Left ventricle myocardium inferior (tissue), 1 donor: ENCODE results near the gene PAM. TPM values are rescaled to one million over a fixed set of nuclear protein-coding genes. Genes with fewer than 3 reads are reported as not detected.

Source experiments
- DNase-seq: peaks from one replicate; pipeline ENCODE4 v3.0.0-alpha.2; 2020
- H3K27ac ChIP-seq: fragments of 200-600 bp; replicated peaks from 2 replicates; pipeline ENCODE4 v1.8.0; 2021
- H3K27me3 ChIP-seq: fragments of 200-600 bp; 2 replicates; pipeline ENCODE4 v1.8.0; 2021; ENCODE audit warnings: low read depth
- H3K36me3 ChIP-seq: fragments of 200-600 bp; 2 replicates; pipeline ENCODE4 v1.8.0; 2021
- H3K4me1 ChIP-seq: fragments of 200-600 bp; 2 replicates; pipeline ENCODE4 v1.8.0; 2021
- H3K4me3 ChIP-seq: fragments of 200-600 bp; 2 replicates; pipeline ENCODE4 v1.8.0; 2021; ENCODE audit warnings: mild to moderate bottlenecking, moderate library complexity
- H3K9me3 ChIP-seq: fragments of 200-600 bp; replicated peaks from 2 replicates; pipeline ENCODE4 v1.8.0; 2021
- intact Hi-C: fragments of 100-400 bp; cut with micrococcal nuclease; formaldehyde crosslinking; loops from one replicate; pipeline ENCODE4 v1.11.0; 2022
- total RNA-seq: library from RNA; stranded (reverse); fragmentation: NEBNext Ultra II Directional; extraction: Animal tissue kit (Norgen Biotek cat#: 25700); gene quantifications from one replicate; pipeline ENCODE4 v1.2.1, GENCODE V29; 2021
- TF ChIP-seq, protein P1 (sequence below): fragments of 200-600 bp; IDR thresholded peaks from 2 replicates; pipeline ENCODE4 v1.8.0; 2021; ENCODE audit warnings: antibody characterized with exemption, mild to moderate bottlenecking, borderline replicate concordance
- donor health status: DM: no; HTN: yes; CAD: no; lungs with severe emphysema.

The PAM gene
- total RNA-seq, 1 donor from 2014 or later, result 1,051 TPM

DNA sequence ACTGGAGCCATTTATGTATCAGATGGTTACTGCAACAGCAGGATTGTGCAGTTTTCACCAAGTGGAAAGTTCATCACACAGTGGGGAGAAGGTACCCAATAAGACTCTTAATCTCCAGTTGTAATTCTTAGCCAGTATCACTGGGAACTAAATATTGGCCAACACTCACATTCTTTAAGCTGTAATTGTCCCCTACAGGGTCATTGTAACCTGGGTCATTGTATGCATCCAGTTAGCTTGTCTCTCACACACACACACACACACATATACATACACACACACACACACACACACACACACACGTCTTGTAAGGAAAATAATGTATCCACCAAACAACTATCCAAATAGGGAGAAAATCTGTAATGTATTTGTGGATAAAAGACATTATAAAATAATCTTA lies 251.8 kb downstream of the PAM start:
- TF ChIP-seq, protein P1, sequence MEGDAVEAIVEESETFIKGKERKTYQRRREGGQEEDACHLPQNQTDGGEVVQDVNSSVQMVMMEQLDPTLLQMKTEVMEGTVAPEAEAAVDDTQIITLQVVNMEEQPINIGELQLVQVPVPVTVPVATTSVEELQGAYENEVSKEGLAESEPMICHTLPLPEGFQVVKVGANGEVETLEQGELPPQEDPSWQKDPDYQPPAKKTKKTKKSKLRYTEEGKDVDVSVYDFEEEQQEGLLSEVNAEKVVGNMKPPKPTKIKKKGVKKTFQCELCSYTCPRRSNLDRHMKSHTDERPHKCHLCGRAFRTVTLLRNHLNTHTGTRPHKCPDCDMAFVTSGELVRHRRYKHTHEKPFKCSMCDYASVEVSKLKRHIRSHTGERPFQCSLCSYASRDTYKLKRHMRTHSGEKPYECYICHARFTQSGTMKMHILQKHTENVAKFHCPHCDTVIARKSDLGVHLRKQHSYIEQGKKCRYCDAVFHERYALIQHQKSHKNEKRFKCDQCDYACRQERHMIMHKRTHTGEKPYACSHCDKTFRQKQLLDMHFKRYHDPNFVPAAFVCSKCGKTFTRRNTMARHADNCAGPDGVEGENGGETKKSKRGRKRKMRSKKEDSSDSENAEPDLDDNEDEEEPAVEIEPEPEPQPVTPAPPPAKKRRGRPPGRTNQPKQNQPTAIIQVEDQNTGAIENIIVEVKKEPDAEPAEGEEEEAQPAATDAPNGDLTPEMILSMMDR, result no peak
- intact Hi-C loops, result no loop called here
- no peak overlapping the region for H3K4me3 ChIP-seq
- no peaks in the 10 kb centered on the region for H3K27me3 ChIP-seq
- no peaks in the 10 kb centered on the region for H3K9me3 ChIP-seq
- H3K36me3 ChIP-seq, result peaks cover 75% of the 10 kb centered on the region
- H3K27ac ChIP-seq, result no peak overlapping the region
- no peak for DNase-seq
- peaks cover 4% of the 10 kb centered on the region for H3K4me1 ChIP-seq

DNA sequence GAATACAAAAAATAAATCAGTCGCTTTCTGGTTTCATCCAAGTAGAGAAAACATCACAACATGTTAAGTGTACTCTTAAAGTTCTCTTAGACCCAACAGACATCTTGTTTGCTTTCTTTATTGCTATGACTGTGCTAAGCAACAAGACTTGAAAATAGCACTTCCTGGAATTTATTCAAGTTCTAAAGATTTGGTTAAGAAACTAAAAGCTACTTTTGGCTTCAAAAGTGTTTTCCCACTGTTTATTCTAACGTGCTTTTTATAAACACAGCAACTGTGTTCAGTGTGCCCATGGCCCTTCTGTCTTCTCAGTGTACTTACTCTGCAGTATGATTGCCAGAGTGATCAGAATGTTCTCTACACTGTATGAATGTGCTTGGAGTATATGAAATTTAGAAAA lies 255.1 kb downstream of the PAM start:
- DNase-seq, result no peak
- Histone ChIP-seq H3K4me3 (no peak overlapping the region), H3K4me1 (peaks cover 8% of the 10 kb centered on the region), H3K36me3 (peaks cover 86% of the 10 kb centered on the region), H3K9me3 (peaks cover 10% of the 10 kb centered on the region), H3K27me3 (no peaks in the 10 kb centered on the region), H3K27ac (no peak overlapping the region)
- TF ChIP-seq, protein P1, result no peak
- intact Hi-C loops, result no loop called here

DNA sequence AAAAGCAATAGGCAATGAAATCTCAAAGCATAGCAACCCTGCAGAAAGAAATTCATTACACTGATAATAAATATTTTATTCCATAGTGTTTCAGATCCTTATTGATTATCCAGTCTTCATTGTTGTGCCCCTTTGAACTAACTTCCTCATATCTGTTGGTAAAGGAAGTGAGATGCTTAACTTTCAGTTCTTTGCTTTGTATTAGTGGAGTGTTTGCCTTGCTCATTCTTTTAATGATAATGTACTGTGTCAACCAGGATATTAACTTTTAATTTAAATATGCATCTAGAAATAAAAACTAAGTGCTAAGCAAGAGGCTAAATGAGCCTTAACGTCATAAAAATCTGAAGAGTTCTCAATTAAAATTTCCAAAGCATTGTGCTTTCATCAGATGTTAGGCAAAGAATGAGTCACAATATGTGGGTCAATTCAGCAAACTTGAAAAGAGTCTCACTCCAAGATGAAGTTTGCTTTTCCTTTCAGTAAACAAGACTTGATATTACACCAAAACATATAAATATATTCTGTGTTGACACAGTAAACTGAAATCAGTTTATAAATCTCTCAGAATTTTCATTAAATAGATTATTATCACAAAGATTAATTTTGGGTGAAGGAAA lies 258.9 kb downstream of the PAM start:
- intact Hi-C loops, result no loop called here
- H3K4me1 ChIP-seq, result peaks cover 8% of the 10 kb centered on the region
- no peak for DNase-seq
- H3K9me3 ChIP-seq, result peaks cover 10% of the 10 kb centered on the region
- H3K27me3 ChIP-seq, result no peaks in the 10 kb centered on the region
- TF ChIP-seq, protein P1, result no peak
- H3K36me3 ChIP-seq, result peaks cover 77% of the 10 kb centered on the region
- H3K27ac ChIP-seq, result no peak overlapping the region
- H3K4me3 ChIP-seq, result no peak overlapping the region

DNA sequence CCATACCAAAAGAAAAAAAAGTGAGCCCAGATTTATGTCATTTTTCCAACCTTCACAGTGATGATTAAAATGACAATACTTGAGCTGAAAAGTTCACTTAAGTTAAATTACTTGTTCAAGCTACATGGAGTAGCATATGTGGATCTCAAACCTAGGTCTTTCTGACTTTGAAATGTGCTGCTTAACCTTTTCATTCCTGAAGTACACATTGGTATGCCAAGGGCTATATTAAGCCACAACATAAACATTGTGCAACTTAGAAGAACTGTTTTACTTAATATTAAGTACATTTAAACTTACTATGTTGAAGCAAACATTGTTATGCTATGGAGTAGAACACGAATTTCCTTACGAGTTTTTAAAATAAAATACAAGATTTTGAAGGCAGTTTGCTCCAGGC lies 259.9 kb downstream of the PAM start:
- DNase-seq, result no peak
- H3K4me1 ChIP-seq, result peaks cover 5% of the 10 kb centered on the region
- H3K9me3 ChIP-seq, result peaks cover 10% of the 10 kb centered on the region
- no peak overlapping the region for H3K27ac ChIP-seq
- TF ChIP-seq, protein P1, result no peak
- H3K36me3 ChIP-seq, result peaks cover 77% of the 10 kb centered on the region
- no peak overlapping the region for H3K4me3 ChIP-seq
- intact Hi-C loops, result no loop called here
- no peaks in the 10 kb centered on the region for H3K27me3 ChIP-seq

DNA sequence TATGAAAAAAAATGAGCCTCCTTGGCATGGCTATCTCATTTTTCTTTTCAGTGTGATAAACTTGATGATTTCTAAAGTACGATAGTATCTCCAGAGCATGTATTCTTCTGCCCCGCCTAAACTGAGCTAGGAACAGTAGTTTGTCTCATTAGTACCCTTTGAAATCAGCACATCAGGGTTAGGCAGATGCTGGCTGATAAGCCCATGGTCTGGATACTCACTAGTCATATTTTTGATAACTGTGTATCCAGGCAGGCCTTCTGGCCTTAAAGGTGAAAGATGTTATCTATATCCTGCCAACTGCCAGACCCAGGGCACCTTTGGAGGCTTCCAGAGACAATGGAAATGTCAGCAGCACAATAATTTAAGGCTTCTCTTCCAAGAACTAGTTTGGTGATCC lies 261.1 kb downstream of the PAM start:
- H3K36me3 ChIP-seq, result peaks cover 85% of the 10 kb centered on the region
- peaks cover 10% of the 10 kb centered on the region for H3K9me3 ChIP-seq
- intact Hi-C loops, result no loop called here
- TF ChIP-seq, protein P1, result no peak
- no peak overlapping the region for H3K4me3 ChIP-seq
- DNase-seq, result no peak
- H3K27ac ChIP-seq, result no peak overlapping the region
- H3K4me1 ChIP-seq, result peaks cover 4% of the 10 kb centered on the region
- no peaks in the 10 kb centered on the region for H3K27me3 ChIP-seq
